SU-DHL-6 (cell line): Measurements from ENCODE around the gene LFNG.

Source experiments
- EZH2phosphoT487 ChIP-seq: fragments of 200-600 bp; sonication (generic), shearing (Covaris generic); conservative IDR thresholded peaks from 2 replicates; pipeline ENCODE4 v1.6.1; 2018; ENCODE audit warnings: mild to moderate bottlenecking, antibody characterized with exemption, low read length, moderate library complexity, mixed read lengths
- TF ChIP-seq, protein P1 (sequence below): fragments of 200-600 bp; sonication (generic); IDR thresholded peaks from one replicate; pipeline ENCODE4 v1.5.1; 2017; ENCODE audit warnings: antibody characterized with exemption, mild to moderate bottlenecking, low read length, moderate library complexity; ENCODE audit not compliant: insufficient read depth, poor library complexity, severe bottlenecking

DNA sequence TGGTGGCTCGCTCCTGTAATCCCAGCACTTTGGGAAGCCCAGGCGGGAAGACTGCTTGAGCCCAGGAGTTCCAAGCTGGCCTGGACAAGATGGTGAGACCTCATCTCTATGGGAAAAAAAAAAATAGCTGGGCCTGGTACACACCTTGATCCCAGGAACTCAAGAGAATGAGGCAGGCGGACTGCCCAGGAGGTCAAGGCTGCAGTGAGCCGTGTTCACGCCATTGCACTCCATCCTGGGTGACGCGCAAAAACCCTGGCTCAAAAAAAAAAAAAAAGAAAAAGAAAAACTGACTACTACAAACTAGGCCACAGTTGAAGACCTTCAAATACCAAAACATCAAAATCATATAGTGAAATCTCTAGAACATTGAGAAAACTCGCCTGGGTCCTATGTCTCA is 31.8 kb downstream of the LFNG start:
- TF ChIP-seq, protein P1, sequence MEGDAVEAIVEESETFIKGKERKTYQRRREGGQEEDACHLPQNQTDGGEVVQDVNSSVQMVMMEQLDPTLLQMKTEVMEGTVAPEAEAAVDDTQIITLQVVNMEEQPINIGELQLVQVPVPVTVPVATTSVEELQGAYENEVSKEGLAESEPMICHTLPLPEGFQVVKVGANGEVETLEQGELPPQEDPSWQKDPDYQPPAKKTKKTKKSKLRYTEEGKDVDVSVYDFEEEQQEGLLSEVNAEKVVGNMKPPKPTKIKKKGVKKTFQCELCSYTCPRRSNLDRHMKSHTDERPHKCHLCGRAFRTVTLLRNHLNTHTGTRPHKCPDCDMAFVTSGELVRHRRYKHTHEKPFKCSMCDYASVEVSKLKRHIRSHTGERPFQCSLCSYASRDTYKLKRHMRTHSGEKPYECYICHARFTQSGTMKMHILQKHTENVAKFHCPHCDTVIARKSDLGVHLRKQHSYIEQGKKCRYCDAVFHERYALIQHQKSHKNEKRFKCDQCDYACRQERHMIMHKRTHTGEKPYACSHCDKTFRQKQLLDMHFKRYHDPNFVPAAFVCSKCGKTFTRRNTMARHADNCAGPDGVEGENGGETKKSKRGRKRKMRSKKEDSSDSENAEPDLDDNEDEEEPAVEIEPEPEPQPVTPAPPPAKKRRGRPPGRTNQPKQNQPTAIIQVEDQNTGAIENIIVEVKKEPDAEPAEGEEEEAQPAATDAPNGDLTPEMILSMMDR, result no peak
- no peak for TF ChIP-seq EZH2phosphoT487
